Vagina (tissue), 2 donors: Measurements from ENCODE around the gene ZSWIM2.

Experiments used
- CTCF ChIP-seq, 3 experiments: fragments of 450-650 bp in 2 of 3; fragments of 200-600 bp in 1 of 3; sonication (generic) in 1 of 3; IDR thresholded peaks; one replicate each; pipeline ENCODE4 v1.5.1; 2017 to 2019; ENCODE audit warnings: antibody characterized with exemption in 3 of 3, mild to moderate bottlenecking in 2 of 3, moderate library complexity in 2 of 3
- POLR2A ChIP-seq, 2 donors: fragments of 450-650 bp; IDR thresholded peaks; one replicate each; pipeline ENCODE4 v1.6.1; 2017; ENCODE audit warnings: antibody characterized with exemption in 2 of 2, mild to moderate bottlenecking in 2 of 2, moderate library complexity in 2 of 2

GRCh38 chr2:186820303-186820702, 28.7 kb downstream of the ZSWIM2 start:
- TF ChIP-seq CTCF (IDR thresholded peaks at IDR 0.05), result no peak
- no peak for TF ChIP-seq POLR2A (IDR thresholded peaks at IDR 0.05)
